PFSK-1 (cell line): ENCODE results near the gene INS.

Experiments
- FOXP2 ChIP-seq: optimal IDR thresholded peaks from 2 replicates; pipeline ENCODE3; 2011; ENCODE audit warnings: borderline replicate concordance, control low read depth, inconsistent platforms; ENCODE audit not compliant: insufficient read depth; ENCODE audit errors: extremely low read length, extremely low read depth
- POLR2AphosphoS5 ChIP-seq: IDR thresholded peaks from 2 replicates; pipeline ENCODE4 v1.6.1; 2012; ENCODE audit warnings: low read depth, mild to moderate bottlenecking, control low read depth, low read length, moderate library complexity
- REST ChIP-seq, 2 experiments: IDR thresholded peaks; 2 replicates each; pipeline versions ENCODE4 v1.6.1 to v1.8.0; 2011 to 2012; ENCODE audit warnings: low read depth in 2 of 2, low read length in 2 of 2, control low read depth in 1 of 2, inconsistent platforms in 1 of 2, mild to moderate bottlenecking in 1 of 2, moderate library complexity in 1 of 2; ENCODE audit not compliant: insufficient read depth in 1 of 2
- SIN3A ChIP-seq: IDR thresholded peaks from 2 replicates; pipeline ENCODE4 v1.6.1; 2012; ENCODE audit warnings: mild to moderate bottlenecking, low read length, moderate library complexity, borderline replicate concordance; ENCODE audit not compliant: insufficient read depth
- TAF1 ChIP-seq: IDR thresholded peaks from 2 replicates; pipeline ENCODE4 v1.6.1; 2012; ENCODE audit warnings: low read length, control low read depth, borderline replicate concordance; ENCODE audit not compliant: insufficient read depth

The INS gene

GRCh38 chr11:2187280-2187707, 26.3 kb upstream of the INS start:
- TF ChIP-seq TAF1 (no peak), FOXP2 (no peak), REST (IDR thresholded peaks at IDR 0.05; ENCODE audit: insufficient read depth in 1 of 2, low read depth in 2 of 2, low read length in 2 of 2) (no peak), SIN3A (no peak), POLR2AphosphoS5 (no peak)

- no peak for TF ChIP-seq TAF1
- no peak for TF ChIP-seq REST (IDR thresholded peaks at IDR 0.05; ENCODE audit: insufficient read depth in 1 of 2, low read depth in 2 of 2, low read length in 2 of 2)
- TF ChIP-seq POLR2AphosphoS5: no peak
- TF ChIP-seq SIN3A: no peak
- no peak for TF ChIP-seq FOXP2
These were observed 25.8 kb upstream of the INS start for GRCh38 chr11:2186669-2187279.

- TF ChIP-seq POLR2AphosphoS5 (no peak), SIN3A (no peak), FOXP2 (no peak), TAF1 (no peak), REST (IDR thresholded peaks at IDR 0.05; ENCODE audit: insufficient read depth in 1 of 2, low read depth in 2 of 2, low read length in 2 of 2) (no peak)
These were observed 24.5 kb upstream of the INS start for GRCh38 chr11:2185324-2186085.

GRCh38 chr11:2182692-2183474, 21.9 kb upstream of the INS start:
- TF ChIP-seq TAF1 (no peak), POLR2AphosphoS5 (no peak), FOXP2 (no peak), REST (IDR thresholded peaks at IDR 0.05; ENCODE audit: insufficient read depth in 1 of 2, low read depth in 2 of 2, low read length in 2 of 2) (no peak), SIN3A (no peak)
